HG03039 (cell line): ENCODE measurements around the gene FTO.

Experiments
- ATAC-seq: cut with Tn5 transposase; IDR thresholded peaks from one replicate; pipeline ENCODE4 v1.9.1; 2021; ENCODE audit warnings: mild to moderate bottlenecking, moderate library complexity; ENCODE audit not compliant: unreplicated experiment

Gene FTO

DNA sequence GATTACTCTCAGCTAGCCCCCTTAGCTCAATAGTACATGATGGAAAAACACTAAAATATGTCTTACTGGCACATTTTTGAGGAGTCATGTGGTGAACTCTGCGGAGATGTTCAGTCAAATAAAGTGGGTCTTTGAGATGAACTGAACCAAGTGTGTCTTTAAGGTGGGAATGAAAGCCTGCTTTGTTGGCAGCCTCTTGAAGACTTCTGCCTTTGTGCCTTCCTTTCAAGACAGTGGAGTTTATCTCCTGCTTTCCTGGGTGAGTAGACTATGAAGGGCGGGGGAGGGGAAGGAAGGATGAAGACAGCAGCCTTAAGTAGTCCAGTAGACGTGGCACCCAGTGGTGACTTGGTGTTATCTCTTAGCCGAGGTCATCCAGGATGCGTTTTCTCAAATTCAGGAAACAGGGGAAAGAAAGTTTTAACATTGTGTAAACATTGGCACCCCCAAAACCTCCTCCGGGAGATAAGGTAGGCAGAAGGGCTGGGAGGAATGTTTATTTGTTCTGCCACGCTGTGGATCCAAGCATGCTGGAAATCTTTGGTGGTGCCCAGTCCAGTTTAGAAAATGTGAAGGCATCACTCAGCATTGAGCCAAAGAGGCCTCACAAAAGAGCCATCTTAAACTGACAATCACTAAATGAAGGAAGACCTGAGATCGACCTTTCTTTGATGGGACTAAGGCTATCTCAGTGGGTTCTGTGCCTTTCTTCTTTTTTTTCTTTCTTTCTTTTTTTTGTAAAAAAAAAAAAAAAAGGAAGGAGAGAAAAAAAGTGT lies 220.6 kb downstream of the FTO start:
- ATAC-seq: no peak

GRCh38 chr16:53925107-53925410 lies 221.1 kb downstream of the FTO start:
- no peak for ATAC-seq

- no peak for ATAC-seq
Measured at GRCh38 chr16:53925526-53925925, 221.6 kb downstream of the FTO start.

DNA sequence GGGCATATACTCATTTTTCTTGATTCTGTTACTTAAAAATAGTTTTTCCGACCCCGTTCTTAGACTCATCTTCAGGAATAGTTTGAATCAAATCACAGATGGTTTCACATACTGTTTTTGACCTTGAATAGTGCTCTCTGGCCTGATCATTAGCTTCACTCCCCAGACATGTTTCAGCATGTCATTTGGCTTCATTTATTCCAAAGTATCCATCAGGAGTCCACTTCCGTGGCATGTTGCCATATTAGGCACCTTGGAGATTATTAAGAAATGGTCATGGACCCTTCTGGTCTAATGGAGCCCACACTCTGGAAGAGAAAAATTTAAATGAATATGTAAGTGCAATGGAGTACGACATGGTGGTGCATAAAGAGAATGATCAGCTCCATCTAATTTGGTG lies 222.3 kb downstream of the FTO start:
- no peak for ATAC-seq

DNA sequence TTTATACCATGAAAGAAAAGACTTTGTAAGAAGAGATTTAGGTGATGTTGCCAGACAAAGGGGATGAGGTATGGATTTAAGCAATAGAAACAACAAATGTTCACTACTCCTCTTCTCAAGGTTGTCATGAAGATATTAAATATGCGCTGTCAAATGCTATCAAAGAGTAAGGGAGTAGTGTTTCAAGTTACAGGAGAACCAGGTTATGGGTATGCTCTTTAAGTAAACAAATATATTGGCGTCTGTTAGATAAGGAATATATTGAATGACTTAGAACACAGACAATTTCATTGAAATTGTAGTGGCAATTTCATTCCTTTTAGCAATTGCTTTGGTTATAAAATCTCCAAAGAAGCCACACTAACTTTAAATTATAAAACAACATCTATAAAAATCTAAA lies 229.0 kb downstream of the FTO start:
- no peak for ATAC-seq

GRCh38 chr16:53933407-53933806 lies 229.5 kb downstream of the FTO start:
- no peak for ATAC-seq

GRCh38 chr16:53936052-53936451 lies 232.1 kb downstream of the FTO start:
- no peak for ATAC-seq

DNA sequence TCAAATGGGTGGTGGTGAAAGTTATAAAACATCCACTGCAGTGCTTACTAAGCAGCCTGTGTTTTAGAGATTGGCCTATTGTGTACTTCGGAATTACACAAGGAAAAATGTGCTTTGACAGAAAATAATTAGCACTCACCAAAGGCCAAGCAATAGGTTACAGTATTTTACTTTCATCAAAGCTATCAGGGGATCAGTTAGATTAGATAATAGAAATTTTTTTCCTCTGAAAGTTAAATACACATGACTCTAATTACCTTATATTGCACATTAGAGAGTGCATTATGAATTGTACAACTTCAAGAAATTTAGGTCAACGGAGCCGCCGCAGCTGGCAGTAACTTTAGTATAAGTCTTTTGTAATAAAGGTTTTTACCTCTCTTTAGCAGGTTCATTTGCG lies 232.6 kb downstream of the FTO start:
- no peak for ATAC-seq

- no peak for ATAC-seq
Measured at GRCh38 chr16:53937161-53937880, 233.4 kb downstream of the FTO start.

DNA sequence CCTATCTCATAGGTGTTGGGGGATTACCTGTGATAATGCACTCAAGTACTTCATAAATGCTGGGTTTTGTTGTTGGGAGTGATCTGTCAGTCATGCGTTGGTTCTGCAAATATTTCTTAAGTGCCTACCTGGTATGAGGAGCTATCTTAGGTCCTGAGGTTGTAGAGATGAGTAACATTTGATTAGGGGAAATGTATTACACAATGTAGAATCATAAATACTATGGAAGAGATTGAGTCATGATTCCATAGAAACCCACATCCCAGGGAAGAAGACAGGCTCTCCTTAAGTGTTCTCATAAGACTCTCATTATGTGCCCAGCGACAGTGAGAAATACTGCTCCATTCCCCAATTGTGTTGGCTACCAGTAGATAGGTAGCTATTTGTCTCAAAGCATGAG lies 240.1 kb downstream of the FTO start:
- ATAC-seq: no peak

DNA sequence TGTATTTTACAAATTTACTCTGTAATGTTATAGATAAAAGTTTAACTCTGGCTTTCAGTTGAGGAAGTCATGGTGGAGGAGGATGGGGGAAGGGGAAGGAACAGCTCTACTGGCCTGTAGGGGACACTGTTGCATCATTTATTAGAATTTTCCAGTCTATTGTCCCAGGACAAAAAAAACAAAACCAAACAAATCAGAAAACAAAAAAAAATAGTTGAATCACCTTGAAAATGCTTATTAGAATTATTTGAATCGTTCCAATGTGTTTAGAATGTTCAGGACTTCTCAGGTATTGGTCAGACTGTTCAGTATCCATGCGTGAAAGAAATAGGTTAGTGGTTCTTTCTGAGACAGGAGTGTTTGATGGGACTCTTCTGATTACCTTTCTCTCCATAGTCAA lies 242.0 kb downstream of the FTO start:
- no peak for ATAC-seq

DNA sequence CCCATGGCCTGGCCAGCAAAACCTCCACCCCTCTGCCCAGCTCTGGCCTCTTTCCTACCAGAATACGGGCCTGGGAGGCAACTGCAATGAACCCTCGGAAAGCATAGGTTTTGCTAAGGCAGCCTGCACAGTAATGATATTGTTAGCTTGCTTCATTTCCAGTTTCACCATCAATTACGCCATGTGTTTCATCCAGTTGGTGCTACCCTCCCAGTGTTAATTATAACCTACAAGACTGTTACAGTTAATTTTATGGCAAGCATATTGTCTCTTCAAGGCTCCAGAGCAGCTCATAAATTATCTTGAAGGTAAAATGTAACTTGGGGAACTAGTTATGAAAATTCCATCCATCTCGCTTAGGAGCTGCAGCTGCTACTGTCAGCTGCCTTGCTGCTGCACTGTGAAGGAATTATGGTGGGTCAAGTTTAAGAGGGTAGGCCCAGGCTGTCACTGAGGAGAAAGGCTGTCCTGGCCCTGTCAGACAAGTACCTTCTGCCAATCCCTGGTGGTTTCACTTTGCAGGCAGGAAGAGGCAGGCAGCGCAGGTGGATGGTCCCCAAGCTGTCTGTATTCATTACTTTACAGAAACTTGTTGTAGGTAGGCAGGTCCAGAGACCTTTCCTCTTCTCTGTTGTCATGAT lies 242.9 kb downstream of the FTO start:
- no peak for ATAC-seq

- ATAC-seq: no peak
Measured at GRCh38 chr16:53947642-53948041, 243.7 kb downstream of the FTO start.

DNA sequence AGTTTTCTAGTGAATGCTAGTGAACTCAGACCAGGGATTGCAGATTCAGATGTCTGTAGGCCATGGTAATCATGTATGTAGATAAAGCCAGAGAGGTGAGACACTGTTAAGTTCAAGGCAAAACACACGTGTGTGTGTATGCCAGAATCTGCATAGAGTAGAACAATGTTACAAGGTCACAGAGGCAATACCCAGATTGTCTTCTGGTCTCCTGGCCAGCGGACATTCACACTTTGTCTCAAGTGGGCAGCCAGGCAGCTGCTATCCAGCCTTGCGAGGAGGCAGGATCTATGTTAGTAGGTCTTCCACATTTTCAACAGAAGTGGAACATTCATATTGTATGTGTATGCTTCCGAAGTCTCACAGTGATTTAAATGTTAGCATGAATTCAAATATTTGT lies 244.4 kb downstream of the FTO start:
- no peak for ATAC-seq

GRCh38 chr16:53948734-53949430 lies 244.9 kb downstream of the FTO start:
- ATAC-seq: no peak

DNA sequence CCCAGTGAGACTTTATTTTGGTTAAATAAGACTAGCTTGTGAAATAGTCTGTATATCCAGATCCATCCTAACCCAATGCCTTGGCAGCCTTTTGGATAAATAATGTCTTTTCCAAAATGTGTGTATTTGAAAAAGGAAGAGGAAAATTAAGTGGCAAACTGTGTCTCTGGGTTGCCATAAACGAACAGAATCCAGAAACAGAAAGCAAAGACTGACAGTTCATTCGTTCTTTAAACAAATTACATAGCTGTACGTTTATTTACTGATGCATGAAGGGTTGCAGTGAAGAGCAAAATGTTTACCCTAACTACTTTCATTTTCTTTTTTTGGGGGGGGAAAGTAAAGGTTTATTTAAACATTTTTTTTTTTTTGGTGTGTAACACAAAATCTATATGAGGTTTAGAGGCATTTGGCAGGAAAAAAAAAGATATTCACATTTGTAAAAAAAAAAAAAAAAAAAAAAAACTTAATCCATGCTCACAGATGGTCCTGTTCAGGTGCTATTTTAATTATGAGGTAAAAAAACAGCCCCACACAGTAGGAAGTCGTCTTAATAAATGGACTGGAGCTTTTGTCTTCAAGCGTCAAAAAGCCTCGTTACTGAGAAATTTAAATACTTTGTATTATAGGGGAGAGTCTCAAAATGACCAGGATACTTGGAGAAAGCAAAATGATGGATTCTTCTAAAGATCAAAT lies 245.9 kb downstream of the FTO start:
- no peak for ATAC-seq

DNA sequence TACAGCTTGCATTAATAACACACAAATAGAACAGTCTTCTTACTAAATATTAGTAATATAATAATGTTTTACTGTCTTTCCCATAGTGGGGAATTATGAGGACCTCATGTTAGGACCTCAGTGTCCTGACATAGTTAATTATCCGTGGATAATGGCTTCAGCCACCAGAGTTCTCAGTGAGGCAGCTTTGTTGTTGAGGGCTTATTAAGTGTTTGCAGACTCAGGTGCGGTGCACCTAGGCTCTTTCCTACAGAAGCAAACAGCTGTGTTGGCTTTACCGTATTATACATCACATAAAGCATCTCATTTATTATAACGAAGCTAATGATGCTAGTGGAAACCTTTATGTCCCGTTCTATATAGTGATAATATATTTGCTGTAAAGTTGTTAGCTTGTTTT lies 246.7 kb downstream of the FTO start:
- no peak for ATAC-seq

- no peak for ATAC-seq
Measured at GRCh38 chr16:53952215-53953208, 248.6 kb downstream of the FTO start.

GRCh38 chr16:53953336-53953735 lies 249.4 kb downstream of the FTO start:
- no peak for ATAC-seq
